Activated CD8-positive, alpha-beta T cell treated with anti-CD3 and anti-CD28 coated beads for 36 hours (primary cell): Measurements from ENCODE around the gene FECH. TPM values are rescaled to one million over a fixed set of nuclear protein-coding genes. Genes with fewer than 3 reads are reported as not detected.

ENCODE experiments used
- ATAC-seq: fragments of 200-7000 bp; cut with Tn5 transposase; one replicate; pipeline ENCODE4 v1.10.0; 2021; ENCODE audit warnings: mild to moderate bottlenecking, moderate library complexity
- CTCF ChIA-PET: fragments of 350-600 bp; sonication (Branson Sonifier 250); formaldehyde crosslinking; loops from one replicate; lab custom pipeline; 2021; ENCODE audit warnings: antibody characterized with exemption; lab: Charles Lee
- POLR2A ChIA-PET: fragments of 350-600 bp; sonication (Branson Sonifier 250); formaldehyde crosslinking; loops from one replicate; lab custom pipeline; 2021; ENCODE audit warnings: antibody characterized with exemption; lab: Charles Lee
- DNase-seq: peaks from one replicate; pipeline ENCODE4 v3.0.0-alpha.2; 2020
- H3K27ac Mint-ChIP-seq: one replicate; pipeline ENCODE4 v1.8.0; 2021; ENCODE audit warnings: mild to moderate bottlenecking, mixed read lengths
- H3K27me3 Mint-ChIP-seq: one replicate; pipeline ENCODE4 v1.8.0; 2021; ENCODE audit warnings: mixed read lengths
- H3K36me3 Mint-ChIP-seq: one replicate; pipeline ENCODE4 v1.8.0; 2021; ENCODE audit warnings: low read depth, mixed read lengths
- H3K4me1 Mint-ChIP-seq: one replicate; pipeline ENCODE4 v1.8.0; 2021; ENCODE audit warnings: low read depth, mixed read lengths
- H3K4me3 Mint-ChIP-seq: one replicate; pipeline ENCODE4 v1.8.0; 2021; ENCODE audit warnings: mild to moderate bottlenecking, moderate library complexity, mixed read lengths
- H3K9me3 Mint-ChIP-seq: one replicate; pipeline ENCODE4 v1.8.0; 2021; ENCODE audit warnings: mixed read lengths
- CTCF ChIP-seq: fragments of 200-600 bp; IDR thresholded peaks from one replicate; pipeline ENCODE4 v1.8.0; 2022; ENCODE audit warnings: antibody characterized with exemption, mild to moderate bottlenecking
- intact Hi-C: fragments of 100-400 bp; cut with micrococcal nuclease; formaldehyde crosslinking; loops from one replicate; pipeline ENCODE4 v1.10.0; 2022
- total RNA-seq, 2 experiments: library from RNA; stranded (reverse); gene quantifications; one replicate each; pipeline ENCODE4 v1.2.3, GENCODE V29; 2021

FECH gene
- total RNA-seq, 2 experiments from 2014 or later = 25.5 to 28.8 TPM

GRCh38 chr18:57589161-57589560, 2.7 kb upstream of the FECH start:
- Mint-ChIP-seq H3K27me3 (no peaks in the 10 kb centered on the region), H3K27ac (no peak overlapping the region), H3K4me3 (no peak overlapping the region), H3K9me3 (no peaks in the 10 kb centered on the region), H3K36me3 (peaks cover 3% of the 10 kb centered on the region), H3K4me1 (peaks cover 33% of the 10 kb centered on the region)
- DNase-seq (no peak), ATAC-seq (no peak)
- intact Hi-C loops = no loop called here
- POLR2A ChIA-PET = interaction anchor here (0.7 kb wide), 1 partner anchor 581 kb away, joined by 3 read pairs; no protein-coding TSS in a partner anchor
- TF ChIP-seq CTCF = no peak
- CTCF ChIA-PET = interaction anchor here (1.2 to 1.9 kb wide), 2 partner anchors 8 to 27 kb away, joined by 4 to 6 read pairs; no protein-coding TSS in a partner anchor

- DNase-seq (no peak), ATAC-seq (no peak)
- peak overlapping the region; percentile 82 for H3K4me3 Mint-ChIP-seq
- intact Hi-C loops = no loop called here
- ChIA-PET POLR2A (interaction anchor here (0.7 kb wide), 1 partner anchor 11 kb away, joined by 3 read pairs; no protein-coding TSS in a partner anchor), CTCF (interaction anchor here (0.9 kb wide), 1 partner anchor 10 kb away, joined by 5 read pairs; no protein-coding TSS in a partner anchor)
- H3K9me3 Mint-ChIP-seq = no peaks in the 10 kb centered on the region
- H3K36me3 Mint-ChIP-seq = peaks cover 9% of the 10 kb centered on the region
- TF ChIP-seq CTCF = no peak
- H3K27me3 Mint-ChIP-seq = no peaks in the 10 kb centered on the region
- H3K4me1 Mint-ChIP-seq = peaks cover 25% of the 10 kb centered on the region
- H3K27ac Mint-ChIP-seq = peak overlapping the region; percentile 64
These were observed 678 bp upstream of the FECH start for GRCh38 chr18:57587098-57587661.

GRCh38 chr18:57585855-57586250, 649 bp downstream of the FECH start:
- Mint-ChIP-seq H3K27me3 (no peaks in the 10 kb centered on the region), H3K36me3 (peaks cover 14% of the 10 kb centered on the region), H3K4me3 (peak overlapping the region; percentile 82), H3K9me3 (no peaks in the 10 kb centered on the region), H3K4me1 (peaks cover 27% of the 10 kb centered on the region), H3K27ac (peak overlapping the region; percentile 83)
- TF ChIP-seq CTCF = no peak
- ChIA-PET POLR2A (interaction anchor here (0.8 kb wide), 1 partner anchor 22 kb away, joined by 3 read pairs; no protein-coding TSS in a partner anchor), CTCF (interaction anchor here (1.1 kb wide), 1 partner anchor 24 kb away, joined by 3 read pairs; no protein-coding TSS in a partner anchor)
- ATAC-seq (peak; percentile 14), DNase-seq (peak; percentile 30)
- intact Hi-C loops = no loop called here

- Mint-ChIP-seq H3K36me3 (peaks cover 14% of the 10 kb centered on the region), H3K27me3 (no peaks in the 10 kb centered on the region), H3K4me3 (peak overlapping the region; percentile 82), H3K27ac (peak overlapping the region; percentile 83), H3K9me3 (no peaks in the 10 kb centered on the region), H3K4me1 (peaks cover 31% of the 10 kb centered on the region)
- intact Hi-C loops = no loop called here
- DNase-seq (no peak), ATAC-seq (no peak)
- ChIA-PET CTCF (interaction anchor here (1.1 kb wide), 1 partner anchor 24 kb away, joined by 3 read pairs; no protein-coding TSS in a partner anchor), POLR2A (no interaction called here)
- no peak for TF ChIP-seq CTCF
These were observed 1.1 kb downstream of the FECH start for GRCh38 chr18:57585421-57585820.

GRCh38 chr18:57584444-57584843, 2.1 kb downstream of the FECH start:
- Mint-ChIP-seq H3K36me3 (peaks cover 19% of the 10 kb centered on the region), H3K27me3 (no peaks in the 10 kb centered on the region), H3K27ac (no peak overlapping the region), H3K4me3 (no peak overlapping the region), H3K9me3 (no peaks in the 10 kb centered on the region), H3K4me1 (peaks cover 38% of the 10 kb centered on the region)
- ChIA-PET POLR2A (no interaction called here), CTCF (no interaction called here)
- intact Hi-C loops = no loop called here
- DNase-seq (no peak), ATAC-seq (no peak)
- TF ChIP-seq CTCF = no peak
